ENCODE results near the gene ZNF839.
"Not testable (repeated sequence)": the region's sequence is repeated elsewhere in the genome, so short reads cannot be mapped to it uniquely, and the experiment has no call there.

ZNF839 gene

DNA sequence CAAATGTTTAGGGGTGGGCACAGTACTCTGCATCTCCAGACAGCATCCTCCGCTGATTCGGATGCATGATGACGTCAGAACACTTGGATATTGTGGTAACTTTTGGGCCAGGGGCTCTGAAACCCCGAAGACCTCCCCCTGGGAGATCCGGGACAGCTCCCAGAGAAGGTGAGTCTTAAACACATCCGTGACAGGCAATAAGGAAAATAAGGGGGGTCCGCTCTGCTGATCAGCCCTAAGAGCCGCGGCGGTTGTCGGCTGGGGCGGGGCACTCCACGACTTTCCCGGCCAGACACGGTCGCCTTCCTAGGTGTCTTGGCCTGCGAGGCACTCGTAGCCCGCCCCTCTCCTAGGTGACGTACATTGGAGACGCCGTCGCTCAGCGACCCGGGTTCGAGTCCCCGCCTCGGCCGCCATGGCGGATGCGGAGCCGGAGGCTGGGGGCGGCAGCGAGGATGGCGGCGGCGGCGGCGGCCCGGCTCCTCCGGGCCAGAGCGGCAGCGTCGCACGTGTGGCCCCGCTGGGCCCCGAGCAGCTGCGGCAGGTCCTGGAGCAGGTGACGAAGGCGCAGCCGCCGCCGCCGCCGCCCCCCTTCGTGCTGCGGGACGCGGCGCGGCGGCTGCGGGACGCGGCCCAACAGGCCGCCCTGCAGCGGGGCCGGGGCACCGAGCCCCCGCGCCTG, at the start of gene ZNF839:
TSS of gene ZNF839 (plus strand) at position 396 of the 682 bp plus-strand sequence. CDS start at position 416, 20 bp downstream.
- peak; percentile 80 for DNase-seq (ENCODE audit: low spot score)

DNA sequence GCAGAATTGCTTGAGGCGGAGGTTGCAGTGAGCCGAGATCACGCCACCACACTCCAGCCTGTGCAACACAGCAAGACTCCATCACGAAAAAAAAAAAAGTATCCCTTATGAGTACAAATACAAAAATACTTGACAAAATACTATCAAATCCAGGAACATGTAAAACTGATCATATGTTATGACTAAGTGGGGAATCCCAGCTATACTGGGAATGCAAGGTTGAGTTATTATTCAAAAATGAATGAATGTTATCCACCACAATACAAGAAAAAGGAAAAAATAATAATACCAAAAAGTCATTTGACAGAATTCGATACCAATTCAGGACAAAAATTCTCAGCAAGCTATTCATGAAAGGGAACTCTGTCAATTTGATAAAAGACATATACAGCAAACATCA, 47.2 kb upstream of the ZNF839 start:
- no peak for DNase-seq (ENCODE audit: low spot score)

DNA sequence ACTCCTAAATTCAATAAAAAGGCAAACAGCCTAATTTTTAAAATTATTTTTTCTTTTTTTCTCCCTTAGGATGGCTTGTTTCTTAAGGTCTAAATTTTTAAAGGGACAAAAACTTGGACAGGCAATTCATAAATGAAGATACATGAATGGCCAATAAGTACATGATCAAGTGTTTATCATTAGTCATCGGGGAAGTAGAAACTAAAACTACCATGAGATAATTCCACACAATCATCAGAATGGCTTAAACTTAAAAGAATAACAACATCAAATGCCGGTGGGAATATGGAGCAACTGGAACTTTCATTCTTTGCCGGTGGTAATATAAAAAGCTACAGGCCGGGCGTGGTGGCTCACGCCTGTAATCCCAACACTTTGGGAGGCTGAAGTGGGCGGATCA, 43.7 kb upstream of the ZNF839 start:
- DNase-seq (ENCODE audit: low spot score) = no peak

DNA sequence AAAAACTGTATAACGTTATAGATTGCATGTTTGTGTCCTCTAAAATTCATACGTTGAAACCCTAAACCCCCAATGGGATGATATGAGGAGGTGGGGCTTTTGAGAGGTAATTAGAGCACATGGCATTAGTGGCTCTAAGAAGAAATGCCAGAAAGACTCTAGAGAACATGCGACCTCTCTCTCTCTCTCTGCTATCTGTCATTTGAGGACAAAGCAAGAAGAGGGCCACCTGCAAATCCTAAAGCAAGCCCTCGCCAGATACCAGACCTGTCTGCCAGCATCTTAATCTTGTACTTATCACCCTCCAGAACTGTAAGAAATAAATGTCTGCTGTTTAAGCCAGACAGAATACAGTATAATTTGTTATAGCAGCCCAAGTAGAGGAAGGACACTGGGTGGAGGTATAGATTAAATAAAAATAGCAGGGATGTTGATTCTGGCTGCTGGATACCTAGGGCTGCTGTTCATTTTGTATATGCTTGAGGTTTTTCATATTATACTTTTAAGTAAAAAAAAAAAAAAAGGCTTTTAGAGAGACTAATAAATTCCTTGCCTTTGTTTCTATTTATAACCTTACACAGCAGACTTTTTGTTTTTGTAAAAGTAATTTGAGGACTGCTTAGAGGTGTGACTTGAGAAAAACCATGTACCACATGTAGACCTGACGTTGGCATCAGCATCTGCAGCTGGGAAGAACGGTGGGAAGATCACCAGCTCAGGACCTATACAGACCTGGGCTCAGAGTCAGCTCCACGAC, 41.5 kb upstream of the ZNF839 start:
- no peak for DNase-seq (ENCODE audit: low spot score)

- no peak for DNase-seq (ENCODE audit: low spot score)
These were observed 41.0 kb upstream of the ZNF839 start for GRCh38 chr14:102278631-102278935.

- no peak for DNase-seq (ENCODE audit: low spot score)
These were observed 40.3 kb upstream of the ZNF839 start for GRCh38 chr14:102279282-102279681.

DNA sequence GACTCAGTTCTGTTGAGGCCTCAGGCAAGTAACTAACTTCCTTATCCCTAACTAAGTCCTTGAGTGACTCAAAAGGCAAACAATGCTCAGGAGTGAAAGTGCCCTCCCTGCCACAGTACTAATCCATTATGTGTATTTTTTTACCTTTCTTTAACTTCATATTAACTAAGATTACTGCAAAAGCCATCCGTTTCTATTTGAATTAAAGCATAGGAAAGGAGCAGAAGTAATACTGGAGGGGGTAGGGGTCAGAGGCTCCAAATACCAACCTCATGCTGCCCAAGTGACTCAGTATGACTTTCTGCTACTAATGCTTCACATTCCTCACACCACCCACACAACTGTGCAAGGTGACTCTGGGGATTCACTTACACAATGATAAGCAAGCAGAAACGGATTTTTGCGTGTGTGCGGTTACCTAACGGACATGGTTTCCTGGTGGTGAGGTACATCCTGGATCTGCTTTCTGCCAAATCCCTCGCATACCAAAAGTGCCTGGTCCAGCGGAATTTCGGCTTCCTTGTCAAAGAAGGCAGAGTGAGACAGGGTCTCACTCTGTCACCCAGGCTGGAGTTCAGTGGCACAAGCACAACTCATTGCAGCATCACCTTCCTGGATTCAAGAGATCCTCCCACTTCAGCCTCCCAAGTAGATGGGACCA, 39.7 kb upstream of the ZNF839 start:
- DNase-seq (ENCODE audit: low spot score) = no peak

- no peak for DNase-seq (ENCODE audit: low spot score)
These were observed 39.1 kb upstream of the ZNF839 start for GRCh38 chr14:102280376-102280962.

DNA sequence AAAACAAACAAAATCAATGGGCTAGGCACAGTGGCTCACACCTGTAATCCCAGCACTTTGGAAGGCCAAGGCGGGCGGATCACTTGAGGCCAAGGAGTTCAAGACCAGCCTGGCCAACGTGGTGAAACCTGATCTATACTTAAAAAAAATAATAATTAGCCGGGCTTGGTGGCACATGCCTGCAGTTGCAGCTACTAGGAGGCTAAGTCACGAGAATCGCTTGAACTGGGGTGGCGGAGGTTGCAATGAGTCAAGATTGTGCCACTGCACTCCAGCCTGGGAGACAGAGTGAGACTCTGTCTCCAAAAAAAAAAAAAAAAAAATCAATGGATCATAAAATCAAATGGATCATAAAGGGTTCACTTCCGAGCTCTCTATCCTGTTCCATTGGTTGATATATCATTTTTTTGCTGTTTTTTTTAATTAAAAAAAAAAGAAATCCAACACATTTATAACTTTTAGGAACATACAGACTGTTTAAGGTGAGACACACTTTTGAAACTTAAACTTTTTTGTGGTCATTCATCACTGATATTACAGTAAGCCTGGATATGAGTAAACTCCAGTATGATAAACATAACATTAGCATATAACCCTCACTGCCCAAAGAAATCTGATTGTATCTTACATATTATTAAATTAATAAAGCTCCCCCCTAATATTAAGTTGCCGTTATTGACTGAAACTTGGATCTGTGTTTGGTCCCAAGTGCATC, 36.6 kb upstream of the ZNF839 start:
- no peak for DNase-seq (ENCODE audit: low spot score)

DNA sequence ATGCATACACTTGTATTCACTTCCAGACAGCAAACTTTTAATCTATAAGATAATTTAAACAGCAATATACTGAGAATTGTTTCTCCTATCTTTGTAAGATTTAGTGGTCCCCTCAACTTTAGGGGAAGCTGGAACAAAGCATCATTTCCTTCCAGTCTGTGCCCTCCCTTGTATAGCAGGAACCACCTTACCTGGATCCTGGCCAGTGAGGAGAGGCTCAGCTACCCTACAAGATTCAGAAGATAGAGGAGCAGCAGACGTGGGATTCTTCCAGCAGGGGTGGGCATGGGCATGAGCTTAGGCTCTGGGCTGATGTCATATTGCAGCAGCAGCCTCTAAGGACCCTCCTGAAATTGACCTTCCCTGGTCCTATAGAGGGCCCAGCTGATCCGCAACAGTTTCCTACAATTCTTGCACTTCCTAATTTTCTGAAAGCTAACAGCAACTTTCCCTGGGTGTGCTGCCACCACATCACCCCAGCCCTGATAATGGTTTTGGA, 35.9 kb upstream of the ZNF839 start:
- DNase-seq (ENCODE audit: low spot score) = no peak

DNA sequence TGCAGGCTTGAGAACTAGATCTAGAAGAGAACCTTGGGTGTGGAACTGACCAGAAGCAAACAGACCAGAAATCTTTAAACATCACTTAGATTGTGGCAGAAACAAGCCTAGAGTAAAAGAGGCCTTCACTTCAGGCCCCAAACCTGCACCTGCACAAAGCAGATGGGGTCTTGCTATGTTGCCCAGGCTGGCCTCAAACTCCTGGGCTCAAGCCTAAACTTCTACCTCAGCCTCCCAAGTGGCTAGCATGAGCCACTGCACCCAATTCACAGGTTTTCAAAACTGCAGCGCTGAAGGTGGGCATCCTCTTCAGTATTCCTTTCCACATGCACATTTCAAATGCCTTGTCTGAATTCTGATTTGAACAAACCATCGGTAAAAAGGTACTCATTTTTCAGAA, 34.4 kb upstream of the ZNF839 start:
- no peak for DNase-seq (ENCODE audit: low spot score)

- no peak for DNase-seq (ENCODE audit: low spot score)
These were observed 31.4 kb upstream of the ZNF839 start for GRCh38 chr14:102288139-102288538.

GRCh38 chr14:102292441-102292840, 27.1 kb upstream of the ZNF839 start:
- DNase-seq (ENCODE audit: low spot score) = no peak

DNA sequence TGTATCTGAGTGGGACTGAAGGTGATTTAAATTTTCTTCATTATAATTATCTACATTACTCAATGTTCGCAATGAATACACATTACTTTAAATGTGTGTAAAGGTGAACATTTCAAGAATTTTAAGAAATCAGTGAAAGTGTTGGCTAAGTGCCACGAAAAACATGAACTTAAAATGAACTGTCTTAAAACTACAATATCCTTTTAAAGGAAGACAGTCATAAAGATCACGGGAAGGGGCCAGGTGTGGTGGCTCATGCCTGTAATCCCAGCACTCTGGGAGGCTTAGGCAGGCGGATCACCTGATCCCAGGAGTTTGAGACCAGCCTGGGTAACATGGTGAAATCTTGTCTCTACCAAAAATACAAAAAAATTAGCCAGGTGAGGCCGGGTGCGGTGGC, 25.8 kb upstream of the ZNF839 start:
- no peak for DNase-seq (ENCODE audit: low spot score)

GRCh38 chr14:102295270-102295669, 24.3 kb upstream of the ZNF839 start:
- peak; percentile 24 for DNase-seq (ENCODE audit: low spot score)

DNA sequence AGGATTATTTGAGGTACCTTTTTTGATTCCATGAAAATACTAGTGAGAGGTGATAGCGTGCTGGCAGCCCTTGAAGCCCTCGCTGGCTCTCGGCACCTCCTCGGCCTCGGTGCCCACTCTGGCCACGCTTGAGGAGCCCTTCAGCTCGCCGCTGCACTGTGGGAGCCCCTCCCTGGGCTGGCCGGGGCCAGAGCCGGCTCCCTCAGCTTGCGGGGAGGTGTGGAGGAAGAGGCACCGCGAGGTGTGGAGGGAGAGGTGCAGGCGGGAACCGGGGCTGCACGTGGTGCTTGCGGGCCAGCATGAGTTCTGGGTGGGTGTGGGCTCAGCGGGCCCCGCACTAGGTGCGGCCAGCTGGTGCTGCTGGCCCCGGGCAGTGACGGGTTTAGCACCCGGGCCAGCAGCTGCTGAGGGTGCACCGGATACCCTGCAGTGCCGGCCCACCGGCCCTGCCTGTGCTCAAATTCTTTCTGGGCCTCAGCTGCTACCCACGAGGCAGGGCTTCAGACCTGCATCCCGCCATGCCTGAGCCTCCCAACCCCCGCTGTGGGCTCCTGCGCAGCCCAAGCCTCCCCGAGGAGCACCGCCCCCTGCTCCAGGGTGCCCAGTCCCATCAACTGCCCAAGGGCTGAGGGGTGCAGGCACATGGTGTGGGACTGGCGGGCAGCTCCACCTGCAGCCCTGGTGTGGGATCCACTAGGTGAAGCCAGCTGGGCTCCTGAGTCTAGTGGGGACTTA, 21.9 kb upstream of the ZNF839 start:
- no peak for DNase-seq (ENCODE audit: low spot score)

DNA sequence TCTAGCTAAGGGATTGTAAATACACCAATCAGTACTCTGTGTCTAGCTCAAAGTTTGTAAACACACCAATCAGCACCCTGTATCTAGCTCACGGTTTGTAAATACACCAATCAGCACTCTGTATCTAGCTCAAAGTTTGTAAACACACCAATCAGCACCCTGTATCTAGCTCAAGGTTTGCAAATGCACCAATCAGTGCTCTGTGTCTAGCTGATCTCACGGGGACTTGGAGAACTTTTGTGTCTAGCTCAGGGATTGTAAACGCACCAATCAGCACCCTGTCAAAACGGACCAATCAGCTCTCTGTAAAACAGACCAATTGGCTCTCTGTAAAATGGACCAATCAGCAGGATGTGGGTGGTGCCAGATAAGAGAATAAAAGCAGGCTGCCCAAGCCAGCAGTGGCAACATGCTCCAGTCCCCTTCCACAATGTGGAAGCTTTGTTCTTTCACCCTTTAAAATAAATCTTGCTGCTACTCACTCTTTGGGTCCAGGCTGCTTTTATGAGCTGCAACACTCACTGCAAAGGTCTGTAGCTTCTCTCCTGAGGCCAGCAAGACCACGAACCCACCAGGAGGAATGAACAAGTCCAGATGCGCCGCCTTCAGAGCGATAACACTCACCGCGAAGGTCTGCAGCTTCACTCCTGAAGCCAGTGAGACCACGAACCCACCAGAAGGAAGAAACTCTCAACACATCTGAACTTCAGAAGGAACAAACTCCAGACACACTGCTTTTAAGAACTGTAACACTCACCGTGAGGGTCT, 21.1 kb upstream of the ZNF839 start:
- not testable (repeated sequence) for DNase-seq (ENCODE audit: low spot score)

DNA sequence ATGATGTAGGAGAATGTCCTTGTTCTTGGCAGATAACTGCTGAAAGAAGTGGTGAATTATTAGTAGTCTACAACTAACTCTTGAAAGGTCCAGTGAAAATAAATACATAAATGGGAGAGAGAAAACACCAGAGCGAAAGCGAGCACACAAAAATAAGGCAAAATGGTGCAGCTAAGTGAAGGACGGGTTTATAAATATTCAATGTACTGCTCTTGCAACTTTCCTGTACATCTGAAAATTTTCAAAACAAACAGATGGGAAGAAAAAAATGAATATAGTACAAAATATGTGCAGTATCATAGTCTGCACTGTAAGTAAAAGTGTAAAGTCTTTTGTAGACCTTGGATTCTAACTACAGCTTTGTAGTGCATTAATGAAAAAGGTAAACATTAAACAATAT, 15.9 kb upstream of the ZNF839 start:
- no peak for DNase-seq (ENCODE audit: low spot score)

DNA sequence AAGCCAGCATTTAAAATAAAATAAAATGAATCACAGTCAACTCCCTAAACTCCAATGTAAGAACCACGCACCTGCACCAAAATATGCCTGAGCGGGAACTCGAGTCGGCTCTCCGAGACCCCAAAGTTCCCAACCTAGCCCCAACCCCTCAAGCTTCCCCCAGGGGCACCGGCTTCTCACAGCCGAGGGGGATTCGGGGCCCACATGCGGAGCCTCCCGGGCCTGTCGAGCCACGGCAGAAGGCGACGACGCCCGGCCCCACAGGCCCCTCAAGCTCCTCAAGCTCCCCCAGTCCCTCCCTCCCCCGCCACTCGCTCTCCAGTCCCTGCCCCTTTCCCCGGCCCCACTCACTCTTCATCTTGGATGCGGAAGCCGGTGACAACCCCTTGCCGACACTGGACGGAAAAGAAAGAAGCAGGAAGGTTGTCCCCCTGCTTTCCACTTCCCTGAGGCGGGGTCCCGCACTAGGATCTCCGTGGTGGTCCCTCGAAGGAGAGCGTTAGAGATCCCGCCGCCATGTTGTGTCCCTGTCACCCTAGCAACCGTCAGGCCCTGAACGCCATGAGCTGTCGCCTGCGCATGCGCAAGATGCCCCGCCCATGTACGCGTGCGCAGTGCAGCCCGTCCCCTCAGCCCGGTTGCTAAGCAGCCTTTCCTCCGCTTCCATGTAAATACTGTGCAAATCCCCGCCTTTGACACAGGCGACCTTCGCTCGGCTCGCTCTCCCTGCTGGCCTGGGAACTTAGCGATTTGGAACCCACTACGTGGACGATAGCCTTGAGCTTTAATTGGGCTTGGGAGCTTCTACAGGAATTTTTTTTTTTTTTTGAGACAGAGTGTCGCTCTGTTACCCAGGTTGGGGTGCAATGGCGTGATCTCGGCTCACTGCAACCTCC, 14.7 kb upstream of the ZNF839 start, which contains the start of gene MOK:
TSS of gene MOK (minus strand) at position 554 of the 896 bp plus-strand sequence. CDS start at position 358, 196 bp downstream.
- DNase-seq (ENCODE audit: low spot score) = peak; percentile 95

All from globus pallidus (tissue), 1 donor.